Lower leg skin (tissue), 4 donors: ENCODE measurements around the gene SPC24. TPM values are rescaled to one million over a fixed set of nuclear protein-coding genes. Genes with fewer than 3 reads are reported as not detected.

Source experiments
- DNase-seq, 2 donors: peaks; one replicate each; pipeline ENCODE4 v3.0.0-alpha.2; 2019; ENCODE audit warnings: low spot score in 2 of 2
- H3K4me3 ChIP-seq: fragments of 200-600 bp; sonication (generic); 2 replicates; pipeline ENCODE4 v1.5.1; 2017; ENCODE audit warnings: mild to moderate bottlenecking, low read depth; ENCODE audit not compliant: poor library complexity, severe bottlenecking
- CTCF ChIP-seq, 3 donors: fragments of 450-650 bp; IDR thresholded peaks; one replicate each; pipeline ENCODE4 v1.5.1; 2016; ENCODE audit warnings: antibody characterized with exemption in 3 of 3, mild to moderate bottlenecking in 3 of 3, moderate library complexity in 2 of 3
- POLR2A ChIP-seq, 2 donors: fragments of 450-650 bp; IDR thresholded peaks; one replicate each; pipeline ENCODE4 v1.6.1; 2016 to 2017; ENCODE audit warnings: antibody characterized with exemption in 2 of 2, mild to moderate bottlenecking in 1 of 2, moderate library complexity in 1 of 2
- WGBS, 2 donors: methylation state at CpG; one replicate each; pipeline ENCODE4 v1.1.5; 2018; 5-methylcytosine and 5-hydroxymethylcytosine counted together
- intact Hi-C: fragments of 100-400 bp; cut with DNase I; formaldehyde crosslinking; loops from one replicate; pipeline ENCODE4 v1.15.0; 2023; ENCODE audit warnings: low total_unique reads
- microRNA-seq, 2 donors: library from miRNA; unstranded; fragments of <30 nt; microRNA quantifications; one replicate each; pipeline ENCODE4, GENCODE V29; 2016; ENCODE audit warnings: borderline replicate concordance in 2 of 2, borderline number of aligned reads in 1 of 2
- total RNA-seq, 4 donors: library from RNA; depleted of rRNA; stranded (reverse); fragments of >200 nt; gene quantifications; one replicate each; pipeline ENCODE4 v1.1.0, GENCODE V29; 2016

Gene SPC24
- total RNA-seq, 4 donors from 2014 or later, result 0.17 to 8.5 (median 0.82) TPM

- TF ChIP-seq CTCF (IDR thresholded peaks at IDR 0.05) (no peak), POLR2A (IDR thresholded peaks at IDR 0.05) (no peak)
- WGBS, 2 donors, result 35 to 37% methylated on average over 10 of the region's 10 CpGs
- intact Hi-C loops, result no loop called here
- DNase-seq, result peak in 1 of 2 donors; percentile 90
- no peak overlapping the region for H3K4me3 ChIP-seq
Observed at GRCh38 chr19:11096210-11096841, 59.3 kb downstream of the SPC24 start.

Small RNA genes lying within 50 kb of the gene (microRNA-seq; reads per million reads assigned to microRNA genes)
- gene MIR6886, result 0 to 0.57 reads per million in 2 donors

Other genes starting within 250 kb of the SPC24 start
- gene YIPF2, start 227.1 kb downstream of the SPC24 start, total RNA-seq, result 10 to 100 TPM; 38.4 to 55.3 (median 47.8) TPM
- gene TIMM29, start 227.0 kb downstream of the SPC24 start, total RNA-seq, result 10 to 100 TPM; 39.6 to 53.2 (median 49.8) TPM
- gene SMARCA4, start 194.8 kb downstream of the SPC24 start, total RNA-seq, result 100 to 1,000 TPM in 1 of 4 donors, 10 to 100 TPM in 3; 78.4 to 115 (median 81.7) TPM
- gene LDLR, start 66.3 kb downstream of the SPC24 start, total RNA-seq, result 10 to 100 TPM; 48.7 to 62.8 (median 58.7) TPM
- 100 to 1,000 TPM in 1 of 4 donors, 10 to 100 TPM in 3; 28.7 to 117 (median 77.7) TPM for gene KANK2, start 41.8 kb upstream of the SPC24 start, total RNA-seq
- not detected for gene ANGPTL8, start 83.8 kb upstream of the SPC24 start, total RNA-seq
- gene DOCK6, start 106.7 kb upstream of the SPC24 start, total RNA-seq, result 100 to 1,000 TPM in 1 of 4 donors, 10 to 100 TPM in 3; 63.4 to 102 (median 65.6) TPM
- gene TSPAN16, start 140.4 kb upstream of the SPC24 start, total RNA-seq, result not detected
- gene RAB3D, start 183.9 kb upstream of the SPC24 start, total RNA-seq, result 100 to 1,000 TPM in 2 of 4 donors, 10 to 100 TPM in 2; 88.6 to 107 (median 98.0) TPM
- gene TMEM205, start 190.5 kb upstream of the SPC24 start, total RNA-seq, result 100 to 1,000 TPM; 177 to 222 (median 208) TPM
- gene CCDC159, start 190.7 kb upstream of the SPC24 start, total RNA-seq, result 10 to 100 TPM in 2 of 4 donors, 1 to 10 TPM in 2; 8.4 to 20.1 (median 10.4) TPM
- gene PLPPR2, start 199.7 kb upstream of the SPC24 start, total RNA-seq, result 10 to 100 TPM; 18.6 to 40.6 (median 29.8) TPM
- gene SWSAP1, start 218.9 kb upstream of the SPC24 start, total RNA-seq, result 1 to 10 TPM; 2.1 to 3.3 (median 2.3) TPM
- 1 to 10 TPM; 1.3 to 2.9 (median 2.5) TPM for gene EPOR, start 228.5 kb upstream of the SPC24 start, total RNA-seq